RWPE1 (cell line): ENCODE measurements around the gene AATK.

Source experiments
- CTCF ChIA-PET: fragments of 350-600 bp; sonication (Branson Sonifier 250); formaldehyde crosslinking; extraction: SDS; loops from one replicate; lab custom pipeline; 2021; lab: Yijun Ruan, JAX
- POLR2A ChIA-PET: fragments of 400-600 bp; formaldehyde crosslinking; extraction: SDS; loops from one replicate; lab custom pipeline; 2020; ENCODE audit warnings: antibody characterized with exemption; ENCODE audit not compliant: low non-redundant PET; lab: Yijun Ruan, JAX
- DNase-seq: peaks from one replicate; pipeline ENCODE4 v3.0.0; 2012; ENCODE audit warnings: low spot score
- H3K27ac ChIP-seq: fragments of 450-650 bp; 2 replicates; pipeline ENCODE4 v1.5.1; 2017
- CTCF ChIP-seq: fragments of 450-650 bp; conservative IDR thresholded peaks from 2 replicates; pipeline ENCODE4 v1.5.1; 2017; ENCODE audit warnings: low read depth, mild to moderate bottlenecking

The AATK gene

GRCh38 chr17:81111066-81111465 lies 55.0 kb downstream of the AATK start:
- CTCF ChIA-PET: interaction anchor here (1.0 kb wide), 1 partner anchor 12 kb away, joined by 3 read pairs; no protein-coding TSS in a partner anchor
- peak overlapping the region; percentile 80 for H3K27ac ChIP-seq
- POLR2A ChIA-PET: no interaction called here
- no peak for DNase-seq
- no peak for TF ChIP-seq CTCF

DNA sequence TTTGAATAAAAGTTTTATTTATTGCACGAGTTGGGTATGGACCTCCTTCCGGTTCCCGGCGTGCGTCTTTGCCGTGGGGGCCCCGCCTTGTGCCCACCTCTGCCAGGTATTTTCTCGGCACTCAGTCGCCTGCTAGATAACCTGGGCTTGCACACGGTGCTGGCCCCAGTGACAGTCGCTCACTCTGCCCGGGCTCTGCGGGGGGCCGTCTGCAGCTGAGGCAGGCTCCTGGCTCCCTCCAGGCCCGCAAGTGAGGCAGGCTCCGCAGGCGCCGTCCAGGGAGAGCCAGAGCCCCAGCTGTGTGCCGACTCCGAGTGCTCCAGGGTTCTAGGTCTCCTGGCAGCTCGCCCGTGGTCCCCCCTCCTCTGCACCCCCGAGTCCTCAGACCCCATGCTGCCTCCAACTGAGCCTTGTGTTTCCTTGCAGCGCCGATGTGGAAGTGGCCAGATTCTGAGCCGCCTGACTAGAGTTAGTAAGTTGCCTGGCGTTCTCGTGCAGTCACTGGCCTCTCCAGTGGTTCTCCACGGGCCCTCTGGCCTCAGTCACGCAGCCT lies 55.5 kb downstream of the AATK start:
- no peak for DNase-seq
- H3K27ac ChIP-seq: peak overlapping the region; percentile 80
- CTCF ChIA-PET: no interaction called here
- no peak for TF ChIP-seq CTCF
- POLR2A ChIA-PET: no interaction called here

GRCh38 chr17:81109957-81110356 lies 56.1 kb downstream of the AATK start:
- no peak for DNase-seq

DNA sequence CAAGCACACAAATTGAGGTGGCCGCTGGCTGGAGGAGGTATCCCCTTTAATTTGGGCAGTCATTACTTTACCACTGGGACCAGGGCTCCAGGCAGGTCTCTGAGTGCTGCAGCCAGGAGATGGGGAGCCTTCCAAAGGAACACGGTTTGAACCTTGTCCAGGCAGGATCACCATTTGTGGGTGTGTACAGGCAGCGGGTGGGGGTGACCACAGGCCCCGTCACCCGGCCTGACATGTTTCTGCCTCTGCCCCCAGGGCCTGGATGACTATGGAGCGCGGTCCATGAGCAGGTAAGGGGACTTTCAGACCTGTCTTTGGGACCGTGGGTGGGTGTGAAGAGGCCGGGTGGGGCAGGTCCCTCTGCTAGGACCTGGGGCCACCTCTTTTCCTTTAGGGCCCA lies 57.8 kb downstream of the AATK start:
- TF ChIP-seq CTCF: no peak
- CTCF ChIA-PET: no interaction called here
- H3K27ac ChIP-seq: peak overlapping the region; percentile 51
- POLR2A ChIA-PET: no interaction called here
- no peak for DNase-seq

More at GRCh38 chr17:81109957-81110356, 56.1 kb downstream of the AATK start:
- CTCF ChIA-PET: no interaction called here
- no peak for TF ChIP-seq CTCF
- POLR2A ChIA-PET: no interaction called here
- peak overlapping the region; percentile 80 for H3K27ac ChIP-seq

DNA sequence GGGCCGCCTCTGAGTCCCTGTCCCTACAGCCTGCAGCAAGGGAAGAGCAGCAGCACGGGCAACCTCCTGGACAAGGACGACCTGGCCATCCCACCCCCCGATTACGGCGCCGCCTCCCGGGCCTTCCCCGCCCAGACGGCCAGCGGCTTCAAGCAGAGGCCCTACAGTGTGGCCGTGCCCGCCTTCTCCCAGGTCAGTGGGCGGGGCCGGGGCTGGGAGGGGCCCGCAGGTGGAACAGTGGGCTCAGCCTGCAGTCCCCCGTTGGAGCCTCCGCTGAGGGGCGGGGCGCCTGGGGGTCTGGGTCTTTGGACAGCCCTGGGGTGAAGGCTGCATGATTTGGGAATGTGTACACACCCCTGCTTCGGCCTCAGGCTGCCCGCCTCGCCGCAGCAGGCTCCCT lies 59.3 kb downstream of the AATK start:
- no peak for TF ChIP-seq CTCF
- peak overlapping the region; percentile 51 for H3K27ac ChIP-seq
- CTCF ChIA-PET: interaction anchor here (1.4 kb wide), 1 partner anchor 9 kb away, joined by 8 read pairs; no protein-coding TSS in a partner anchor
- no peak for DNase-seq
- POLR2A ChIA-PET: no interaction called here

DNA sequence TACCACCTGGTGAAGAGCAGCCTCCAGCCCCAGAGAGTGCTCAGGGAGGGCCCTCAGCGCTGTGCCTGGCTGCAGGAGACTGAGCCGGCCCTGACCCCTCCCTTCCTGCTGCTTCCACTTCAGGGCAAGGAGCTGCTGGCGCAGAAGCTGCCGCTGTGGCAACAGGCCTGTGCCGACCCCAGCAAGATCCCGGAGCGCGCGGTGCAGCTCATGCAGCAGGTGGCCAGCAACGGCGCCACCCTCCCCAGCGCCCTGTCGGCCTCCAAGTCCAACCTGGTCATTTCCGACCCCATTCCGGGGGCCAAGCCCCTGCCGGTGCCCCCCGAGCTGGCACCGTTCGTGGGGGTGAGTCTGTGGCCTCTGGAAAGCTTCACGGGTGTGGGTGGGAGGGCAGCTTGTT lies 62.6 kb downstream of the AATK start:
- CTCF ChIA-PET: interaction anchor here (0.6 kb wide), 1 partner anchor 123 kb away, joined by 4 read pairs; no protein-coding TSS in a partner anchor
- peak overlapping the region; percentile 99 for H3K27ac ChIP-seq
- POLR2A ChIA-PET: no interaction called here
- TF ChIP-seq CTCF: no peak
- DNase-seq: no peak
